ENCODE measurements around the gene TIA1. TPM values are rescaled to one million over a fixed set of nuclear protein-coding genes. Genes with fewer than 3 reads are reported as not detected.

The TIA1 gene
- total and polyA plus RNA-seq, 7 donors: 17.4 to 38.1 (median 26.1) TPM

DNA sequence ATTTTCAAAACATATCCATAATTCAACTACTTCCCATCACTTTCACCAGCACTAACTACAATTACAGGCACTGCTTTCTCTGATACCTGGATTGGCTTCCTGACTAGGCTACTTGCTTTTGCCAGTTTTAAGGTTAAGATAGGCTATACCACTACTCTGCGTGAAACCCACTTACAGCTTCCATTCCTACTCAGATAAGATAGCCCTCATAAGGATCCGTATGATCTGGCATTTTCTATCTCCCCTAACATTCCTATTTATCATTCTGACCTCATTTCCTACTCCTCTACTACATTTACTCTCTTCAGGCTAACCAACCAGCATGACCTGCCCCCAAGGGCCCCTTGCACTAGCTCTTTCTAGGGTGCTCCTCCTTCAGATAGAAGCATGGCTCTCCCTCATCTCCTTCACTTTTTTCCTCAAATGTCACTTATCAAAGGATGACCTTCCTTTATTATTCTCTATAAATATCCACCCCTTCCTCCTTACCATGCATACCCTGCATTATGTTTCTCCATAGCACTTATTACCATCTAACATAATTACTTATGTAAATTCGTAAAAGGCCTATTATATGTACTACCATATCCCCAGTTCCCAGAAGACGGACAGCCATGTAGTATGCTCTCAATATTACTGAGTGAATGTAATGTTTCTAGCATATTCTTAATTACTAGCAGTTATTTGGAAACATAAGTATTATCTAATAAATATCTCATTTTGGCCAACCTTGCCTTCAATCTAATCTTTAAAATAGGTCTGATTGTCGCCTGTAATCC lies 4.4 kb downstream of the TIA1 start:
- DNase-seq: no peak
- intact Hi-C loops (cut with DNase I): loop anchor here in 1 of 2 donors (10.0 kb wide), 1 partner anchor 349 kb away; the partner anchor contains the start of gene SNRNP27
- Histone ChIP-seq H3K4me1 (peaks cover 55% of the 10 kb centered on the region), H3K27ac (no peak overlapping the region), H3K4me3 (no peak overlapping the region), H3K27me3 (ENCODE audit: insufficient read depth in 3 of 3, low read length in 2 of 3) (no peaks in the 10 kb centered on the region), H3K9me3 (no peaks in the 10 kb centered on the region), H3K36me3 (ENCODE audit: insufficient read depth in 1 of 2, low read depth in 1 of 2) (peaks cover 0 to 7% of the 10 kb centered on the region in 2 donors)
- ATAC-seq: no peak
- 78 to 85% (median 81%) methylated on average over 5 of the region's 5 CpGs for WGBS, 3 donors
- TF ChIP-seq CTCF (IDR thresholded peaks at IDR 0.05): no peak

GRCh38 chr2:70242552-70242951 lies 5.9 kb downstream of the TIA1 start:
- TF ChIP-seq CTCF (IDR thresholded peaks at IDR 0.05): no peak
- ATAC-seq: no peak
- H3K27me3 ChIP-seq (ENCODE audit: insufficient read depth in 3 of 3, low read length in 2 of 3): no peaks in the 10 kb centered on the region
- intact Hi-C loops (cut with DNase I): loop anchor here in 1 of 2 donors (10.0 kb wide), 1 partner anchor 348 kb away; the partner anchor contains the start of gene SNRNP27
- H3K36me3 ChIP-seq (ENCODE audit: insufficient read depth in 1 of 2, low read depth in 1 of 2): peaks cover 0 to 7% of the 10 kb centered on the region in 2 donors
- H3K9me3 ChIP-seq: no peaks in the 10 kb centered on the region
- no peak overlapping the region for H3K27ac ChIP-seq
- WGBS, 3 donors: 75 to 89% (median 76%) methylated on average over 4 of the region's 4 CpGs
- no peak overlapping the region for H3K4me3 ChIP-seq
- DNase-seq: no peak
- H3K4me1 ChIP-seq: peaks cover 55% of the 10 kb centered on the region

DNA sequence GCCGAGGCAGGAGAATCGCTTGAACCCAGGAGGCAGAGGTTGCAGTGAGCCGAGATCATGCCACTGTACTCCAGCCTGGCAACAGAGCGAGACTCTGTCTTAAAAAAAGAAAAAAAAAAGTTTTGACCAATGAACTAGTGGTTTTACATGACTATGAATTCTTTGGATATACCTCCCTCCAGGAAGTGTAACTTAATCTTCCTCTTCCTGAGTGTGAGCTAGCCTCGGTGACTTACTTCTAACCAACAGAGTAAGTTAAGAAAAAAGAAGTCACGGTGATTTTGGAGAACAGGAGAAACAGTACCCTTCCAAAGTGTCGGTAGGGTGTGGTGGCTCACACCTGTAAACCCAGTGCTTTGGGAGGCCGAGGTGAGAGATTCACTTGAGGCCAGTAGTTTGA lies 7.1 kb downstream of the TIA1 start:
- H3K4me3 ChIP-seq: no peak overlapping the region
- intact Hi-C loops (cut with DNase I): loop anchor here in 1 of 2 donors (10.0 kb wide), 1 partner anchor 347 kb away; the partner anchor contains the start of gene SNRNP27
- DNase-seq: no peak
- peak in 1 of 4 donors; percentile 26 for ATAC-seq
- TF ChIP-seq CTCF (IDR thresholded peaks at IDR 0.05): no peak
- H3K27me3 ChIP-seq (ENCODE audit: insufficient read depth in 3 of 3, low read length in 2 of 3): no peaks in the 10 kb centered on the region
- H3K36me3 ChIP-seq (ENCODE audit: insufficient read depth in 1 of 2, low read depth in 1 of 2): peaks cover 0 to 7% of the 10 kb centered on the region in 2 donors
- no peaks in the 10 kb centered on the region for H3K9me3 ChIP-seq
- 77 to 88% (median 77%) methylated on average over 8 of the region's 8 CpGs for WGBS, 3 donors
- peaks cover 52% of the 10 kb centered on the region for H3K4me1 ChIP-seq
- peak overlapping the region; percentile 12 for H3K27ac ChIP-seq

- Histone ChIP-seq H3K9me3 (no peaks in the 10 kb centered on the region), H3K27me3 (ENCODE audit: insufficient read depth in 3 of 3, low read length in 2 of 3) (no peaks in the 10 kb centered on the region), H3K36me3 (ENCODE audit: insufficient read depth in 1 of 2, low read depth in 1 of 2) (peaks cover 0 to 14% of the 10 kb centered on the region in 2 donors), H3K27ac (peak overlapping the region; percentile 31), H3K4me1 (peaks cover 52% of the 10 kb centered on the region), H3K4me3 (no peak overlapping the region)
- ATAC-seq: peak in 2 of 4 donors; percentile 44 to 51
- DNase-seq: no peak
- WGBS, 3 donors: 59 to 78% (median 59%) methylated on average over 3 of the region's 3 CpGs
- intact Hi-C loops (cut with DNase I): loop anchor here in 1 of 2 donors (10.0 kb wide), 1 partner anchor 346 kb away; the partner anchor contains the start of gene SNRNP27
- no peak for TF ChIP-seq CTCF (IDR thresholded peaks at IDR 0.05)
Observed at GRCh38 chr2:70240599-70240998, 7.8 kb downstream of the TIA1 start.
